Ovary (tissue), 3 donors: ENCODE results near the gene METRNL.

Experiments
- CTCF ChIP-seq, 3 donors: fragments of 450-650 bp in 2 of 3; fragments of 200-600 bp in 1 of 3; IDR thresholded peaks; one replicate each; pipeline versions ENCODE4 v1.5.1 to v1.8.0; 2016 to 2022; ENCODE audit warnings: antibody characterized with exemption in 3 of 3, mild to moderate bottlenecking in 1 of 3
- EP300 ChIP-seq: sonication (generic); formaldehyde crosslinking; IDR thresholded peaks from one replicate; pipeline ENCODE4 v1.6.1; 2017; ENCODE audit warnings: antibody characterized with exemption
- POLR2A ChIP-seq: fragments of 450-650 bp; IDR thresholded peaks from one replicate; pipeline ENCODE4 v1.6.1; 2017; ENCODE audit warnings: antibody characterized with exemption, mild to moderate bottlenecking, moderate library complexity
- donor health status: DM: no; HTN: no; CAD: no.

GRCh38 chr17:83094291-83094690 is 14.9 kb downstream of the METRNL start:
- TF ChIP-seq CTCF (IDR thresholded peaks at IDR 0.05) (no peak), POLR2A (no peak), EP300 (no peak)
